ENCODE measurements around the gene MAGI2. TPM values are rescaled to one million over a fixed set of nuclear protein-coding genes. Genes with fewer than 3 reads are reported as not detected.

Gene MAGI2
- total RNA-seq, 1 experiment from 2014 or later: 14.3 TPM

DNA sequence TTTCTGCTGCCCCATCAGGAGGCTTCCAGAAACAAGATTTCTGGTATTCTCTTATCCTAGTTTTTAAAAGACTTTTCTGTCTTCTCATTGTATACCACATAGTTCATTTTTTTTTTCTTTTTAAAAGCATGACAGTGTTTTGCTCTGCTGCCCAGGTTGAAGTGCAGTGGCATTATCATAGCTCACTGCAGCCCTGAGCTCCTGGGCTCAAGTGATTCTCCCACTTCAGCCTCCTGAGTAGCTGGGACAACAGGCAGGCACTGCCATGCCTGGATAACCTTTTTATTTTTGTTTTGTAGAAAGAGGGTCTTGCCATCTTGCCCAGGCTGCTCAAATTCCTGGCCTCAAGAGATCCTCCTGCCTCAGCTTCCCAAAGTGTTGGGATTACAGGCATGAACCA is 757.6 kb downstream of the MAGI2 start:
- DNase-seq: no peak
- H3K27me3 Mint-ChIP-seq (ENCODE audit: low read depth): no peaks in the 10 kb centered on the region
- no peaks in the 10 kb centered on the region for H3K79me1 ChIP-seq (ENCODE audit: insufficient read depth, low read depth, low read length, poor library complexity, severe bottlenecking)

More for the DNA sequence above, 757.6 kb downstream of the MAGI2 start:
- no peaks in the 10 kb centered on the region for H3K36me3 Mint-ChIP-seq (ENCODE audit: insufficient read depth in 1 of 3, low read depth in 3 of 3)
- no peak overlapping the region for H3K14ac ChIP-seq (ENCODE audit: insufficient read depth, low read length)
- H3K27me3 ChIP-seq (ENCODE audit: insufficient read depth, low read length): no peaks in the 10 kb centered on the region
- TF ChIP-seq CTCF (conservative IDR thresholded peaks at IDR 0.05): no peak
- H3K27ac Mint-ChIP-seq: no peak overlapping the region
- no peak overlapping the region for H3K56ac ChIP-seq (ENCODE audit: insufficient read length, low read depth, low read length)
- H3K27ac ChIP-seq (ENCODE audit: insufficient read length, low read depth, low read length): no peak overlapping the region
- no peaks in the 10 kb centered on the region for H3K79me2 ChIP-seq (ENCODE audit: insufficient read depth, low read length)
- H2BK120ac ChIP-seq (ENCODE audit: low read depth, low read length, poor library complexity, severe bottlenecking): no peak overlapping the region
- no peak overlapping the region for H4K91ac ChIP-seq (ENCODE audit: insufficient read length, low read depth, low read length)
- no peaks in the 10 kb centered on the region for H3K9me3 Mint-ChIP-seq
- no peaks in the 10 kb centered on the region for H4K20me1 ChIP-seq (ENCODE audit: control insufficient read depth, insufficient read depth, insufficient read length)
- no peak overlapping the region for H4K5ac ChIP-seq (ENCODE audit: insufficient read length, low read depth, low read length)
- no peaks in the 10 kb centered on the region for H3K23me2 ChIP-seq (ENCODE audit: insufficient read length, low read depth, low read length, poor library complexity, severe bottlenecking)
- H2BK15ac ChIP-seq (ENCODE audit: low read depth, low read length): no peak overlapping the region
- peaks cover 4 to 7% of the 10 kb centered on the region in 2 experiments for H3K4me1 Mint-ChIP-seq
- no peak overlapping the region for H2AFZ ChIP-seq (ENCODE audit: low read length)
- H2BK12ac ChIP-seq (ENCODE audit: insufficient read length, low read depth, low read length): no peak overlapping the region
- no peak overlapping the region for H3T11ph ChIP-seq (ENCODE audit: low read length)
- no peak overlapping the region for H3K4me3 Mint-ChIP-seq
- no peak overlapping the region for H2BK5ac ChIP-seq (ENCODE audit: insufficient read length, low read length)
- no peak overlapping the region for H3K18ac ChIP-seq (ENCODE audit: insufficient read length, low read depth, low read length)
- H3K9ac ChIP-seq (ENCODE audit: extremely low read depth, insufficient read length, low read length): no peak overlapping the region
- H2BK20ac ChIP-seq (ENCODE audit: low read depth, low read length, poor library complexity, severe bottlenecking): no peak overlapping the region
- no peak overlapping the region for H4K8ac ChIP-seq (replicated peaks; ENCODE audit: insufficient read length, low read depth, low read length)
- H3K23ac ChIP-seq (ENCODE audit: insufficient read length, low read depth, low read length): no peak overlapping the region
- H3K4me2 ChIP-seq (ENCODE audit: insufficient read depth, insufficient read length, low read length): no peak overlapping the region
- H2AK5ac ChIP-seq (ENCODE audit: insufficient read length, low read length): no peak overlapping the region
- H3K4ac ChIP-seq (ENCODE audit: low read depth, low read length): no peak overlapping the region
- peaks cover 2% of the 10 kb centered on the region; the same call in 1 of the 2 replicates for H3K4me1 ChIP-seq (ENCODE audit: insufficient read depth, low read length)
- no peaks in the 10 kb centered on the region for H3K9me3 ChIP-seq (ENCODE audit: control insufficient read depth, low read depth, low read length)
